Measurements from ENCODE around the gene MICAL3.

The MICAL3 gene

GRCh38 chr22:17957204-17957603 is 67.2 kb downstream of the MICAL3 start:
- H3K4me3 ChIP-seq (ENCODE audit: low read depth, low read length), result no peak overlapping the region
- no CpG with 5 or more reads among the region's 7 CpGs for WGBS (ENCODE audit: extremely low coverage, insufficient coverage, insufficient read length)
- no peaks in the 10 kb centered on the region for H3K27me3 ChIP-seq (ENCODE audit: insufficient read depth, low read length)
- H4K91ac ChIP-seq (ENCODE audit: low read depth, low read length), result no peak overlapping the region
- no peak overlapping the region for H3K4me2 ChIP-seq (ENCODE audit: low read length)
- no peak overlapping the region for H3K18ac ChIP-seq (ENCODE audit: low read length)
- no peak overlapping the region for H4K8ac ChIP-seq (ENCODE audit: low read depth, low read length)
- no peak overlapping the region for H2AFZ ChIP-seq (ENCODE audit: insufficient read depth, low read length, poor library complexity)
- no peak overlapping the region for H4K12ac ChIP-seq (ENCODE audit: low read depth, low read length)
- H2BK12ac ChIP-seq (ENCODE audit: low read length), result no peak overlapping the region
- no peak overlapping the region for H3K27ac ChIP-seq (ENCODE audit: low read depth, low read length)
- H3K23ac ChIP-seq (ENCODE audit: low read length), result no peak overlapping the region
- no peak overlapping the region for H2BK120ac ChIP-seq (ENCODE audit: insufficient read depth, low read length, poor library complexity)
- peaks cover 1% of the 10 kb centered on the region for H3K79me2 ChIP-seq (ENCODE audit: control insufficient read depth, insufficient read depth, low read length, poor library complexity)
- no peaks in the 10 kb centered on the region for H3K9me3 ChIP-seq (ENCODE audit: insufficient read depth, low read depth, low read length)
- H2AK5ac ChIP-seq (ENCODE audit: low read length), result no peak overlapping the region
- DNase-seq, result no peak
- no peak overlapping the region for H3K14ac ChIP-seq (ENCODE audit: low read length)
- H3K79me1 ChIP-seq (ENCODE audit: low read length), result no peaks in the 10 kb centered on the region
- no peaks in the 10 kb centered on the region for H3K36me3 ChIP-seq (ENCODE audit: control insufficient read depth in 1 of 2, insufficient read depth in 2 of 2, low read length in 2 of 2)
- no peak overlapping the region for H2BK5ac ChIP-seq (ENCODE audit: low read depth, low read length, poor library complexity)
- no peaks in the 10 kb centered on the region for H3K4me1 ChIP-seq (ENCODE audit: control insufficient read depth in 1 of 2, insufficient read depth in 2 of 2, low read length in 2 of 2)
- H3K4ac ChIP-seq (ENCODE audit: low read depth, low read length), result no peak overlapping the region
- no peak overlapping the region for H3K9ac ChIP-seq (ENCODE audit: low read length)

DNA sequence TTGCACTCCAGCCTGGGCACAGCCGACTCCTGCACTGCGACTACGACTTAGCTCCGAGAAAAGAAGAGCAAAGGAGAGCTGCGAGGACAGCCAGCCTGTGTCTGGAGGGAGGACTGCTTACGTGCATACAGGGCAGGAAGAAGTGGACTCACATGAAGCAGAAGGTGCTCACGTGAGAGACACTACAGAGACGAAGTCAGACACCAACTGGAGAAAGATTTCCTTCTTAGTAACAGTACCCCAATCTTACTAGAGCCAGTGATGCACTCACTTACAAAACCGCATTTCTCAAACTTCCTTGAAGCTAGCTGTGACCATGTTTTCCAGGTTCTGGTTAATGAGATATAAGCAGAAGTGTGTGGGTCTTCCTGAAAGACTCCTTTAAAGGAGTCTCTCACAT is 67.7 kb downstream of the MICAL3 start:
- Histone ChIP-seq H3K79me2 (ENCODE audit: control insufficient read depth, insufficient read depth, low read length, poor library complexity) (no peaks in the 10 kb centered on the region), H3K4me2 (ENCODE audit: low read length) (no peak overlapping the region), H3K14ac (ENCODE audit: low read length) (no peak overlapping the region), H4K12ac (ENCODE audit: low read depth, low read length) (no peak overlapping the region), H3K23ac (ENCODE audit: low read length) (no peak overlapping the region), H3K27ac (ENCODE audit: low read depth, low read length) (no peak overlapping the region), H2BK120ac (ENCODE audit: insufficient read depth, low read length, poor library complexity) (no peak overlapping the region), H3K36me3 (ENCODE audit: control insufficient read depth in 1 of 2, insufficient read depth in 2 of 2, low read length in 2 of 2) (no peaks in the 10 kb centered on the region), H3K79me1 (ENCODE audit: low read length) (no peaks in the 10 kb centered on the region), H2BK5ac (ENCODE audit: low read depth, low read length, poor library complexity) (no peak overlapping the region), H3K4ac (ENCODE audit: low read depth, low read length) (no peak overlapping the region), H4K8ac (ENCODE audit: low read depth, low read length) (no peak overlapping the region), H3K9ac (ENCODE audit: low read length) (no peak overlapping the region), H3K9me3 (ENCODE audit: insufficient read depth, low read depth, low read length) (no peaks in the 10 kb centered on the region), H3K18ac (ENCODE audit: low read length) (no peak overlapping the region), H3K27me3 (ENCODE audit: insufficient read depth, low read length) (no peaks in the 10 kb centered on the region), H2BK12ac (ENCODE audit: low read length) (no peak overlapping the region), H3K4me3 (ENCODE audit: low read depth, low read length) (no peak overlapping the region), H4K91ac (ENCODE audit: low read depth, low read length) (no peak overlapping the region), H3K4me1 (ENCODE audit: control insufficient read depth in 1 of 2, insufficient read depth in 2 of 2, low read length in 2 of 2) (no peaks in the 10 kb centered on the region), H2AFZ (ENCODE audit: insufficient read depth, low read length, poor library complexity) (no peak overlapping the region), H2AK5ac (ENCODE audit: low read length) (no peak overlapping the region)
- no peak for DNase-seq
- WGBS (ENCODE audit: extremely low coverage, insufficient coverage, insufficient read length), result no CpG with 5 or more reads among the region's 9 CpGs

GRCh38 chr22:17955590-17956379 is 68.6 kb downstream of the MICAL3 start:
- Histone ChIP-seq H3K23ac (ENCODE audit: low read length) (no peak overlapping the region), H3K4me2 (ENCODE audit: low read length) (no peak overlapping the region), H3K4me1 (ENCODE audit: control insufficient read depth in 1 of 2, insufficient read depth in 2 of 2, low read length in 2 of 2) (no peaks in the 10 kb centered on the region), H3K9me3 (ENCODE audit: insufficient read depth, low read depth, low read length) (no peaks in the 10 kb centered on the region), H4K12ac (ENCODE audit: low read depth, low read length) (no peak overlapping the region), H3K27ac (ENCODE audit: low read depth, low read length) (no peak overlapping the region), H3K4me3 (ENCODE audit: low read depth, low read length) (no peak overlapping the region), H3K79me2 (ENCODE audit: control insufficient read depth, insufficient read depth, low read length, poor library complexity) (no peaks in the 10 kb centered on the region), H2AFZ (ENCODE audit: insufficient read depth, low read length, poor library complexity) (no peak overlapping the region), H3K18ac (ENCODE audit: low read length) (no peak overlapping the region), H4K91ac (ENCODE audit: low read depth, low read length) (no peak overlapping the region), H3K14ac (ENCODE audit: low read length) (no peak overlapping the region), H3K36me3 (ENCODE audit: control insufficient read depth in 1 of 2, insufficient read depth in 2 of 2, low read length in 2 of 2) (no peaks in the 10 kb centered on the region), H3K4ac (ENCODE audit: low read depth, low read length) (no peak overlapping the region), H2BK120ac (ENCODE audit: insufficient read depth, low read length, poor library complexity) (no peak overlapping the region), H3K79me1 (ENCODE audit: low read length) (no peaks in the 10 kb centered on the region), H4K8ac (ENCODE audit: low read depth, low read length) (no peak overlapping the region), H3K9ac (ENCODE audit: low read length) (no peak overlapping the region), H2AK5ac (ENCODE audit: low read length) (no peak overlapping the region), H2BK5ac (ENCODE audit: low read depth, low read length, poor library complexity) (no peak overlapping the region), H3K27me3 (ENCODE audit: insufficient read depth, low read length) (no peaks in the 10 kb centered on the region), H2BK12ac (ENCODE audit: low read length) (no peak overlapping the region)
- no peak for DNase-seq
- WGBS (ENCODE audit: extremely low coverage, insufficient coverage, insufficient read length), result 100% methylated on average over 1 of the region's 8 CpGs

DNA sequence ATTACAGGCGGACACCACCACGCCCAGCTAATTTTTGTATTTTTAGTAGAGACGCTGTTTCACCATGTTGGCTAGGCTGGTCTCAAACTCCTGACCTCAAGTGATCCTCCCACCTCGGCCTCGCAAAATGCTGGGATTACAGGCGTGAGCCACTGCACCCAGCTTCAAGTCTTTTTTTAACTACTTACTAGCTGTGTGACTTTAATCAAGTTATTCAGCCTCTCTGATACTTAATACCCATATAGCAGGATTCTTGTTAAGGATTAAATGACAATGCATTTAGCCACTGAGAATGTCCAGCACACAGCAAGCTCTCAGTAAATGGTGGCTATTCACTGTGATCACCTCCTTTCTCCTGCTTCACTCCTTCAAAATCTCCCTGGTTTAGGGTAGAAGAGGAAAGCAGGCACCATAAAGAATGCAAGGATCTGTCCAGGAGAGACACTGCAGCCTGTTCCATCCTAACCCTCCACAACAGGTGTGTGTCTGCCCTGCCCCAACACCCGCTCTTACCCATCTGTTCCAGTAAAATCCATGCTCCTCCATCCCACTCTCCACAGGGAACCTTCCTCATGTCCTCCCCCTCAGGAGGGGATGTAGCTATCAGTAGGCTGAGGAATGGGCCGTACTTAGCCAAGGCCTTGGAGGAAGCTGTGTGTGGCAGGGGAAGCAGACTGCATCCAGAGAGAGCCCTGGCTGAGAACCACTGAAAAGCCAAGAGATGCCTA is 69.3 kb downstream of the MICAL3 start:
- DNase-seq, result no peak
- no CpG with 5 or more reads among the region's 8 CpGs for WGBS (ENCODE audit: extremely low coverage, insufficient coverage, insufficient read length)
- no peak overlapping the region for H4K8ac ChIP-seq (ENCODE audit: low read depth, low read length)

More for the DNA sequence above, 69.3 kb downstream of the MICAL3 start:
- Histone ChIP-seq H3K23ac (ENCODE audit: low read length) (no peak overlapping the region), H3K4ac (ENCODE audit: low read depth, low read length) (no peak overlapping the region), H4K91ac (ENCODE audit: low read depth, low read length) (no peak overlapping the region), H3K4me3 (ENCODE audit: low read depth, low read length) (no peak overlapping the region), H3K27me3 (ENCODE audit: insufficient read depth, low read length) (no peaks in the 10 kb centered on the region), H3K79me1 (ENCODE audit: low read length) (no peaks in the 10 kb centered on the region), H2BK120ac (ENCODE audit: insufficient read depth, low read length, poor library complexity) (no peak overlapping the region), H3K9me3 (ENCODE audit: insufficient read depth, low read depth, low read length) (no peaks in the 10 kb centered on the region), H3K4me1 (ENCODE audit: control insufficient read depth in 1 of 2, insufficient read depth in 2 of 2, low read length in 2 of 2) (no peaks in the 10 kb centered on the region), H3K14ac (ENCODE audit: low read length) (no peak overlapping the region), H3K79me2 (ENCODE audit: control insufficient read depth, insufficient read depth, low read length, poor library complexity) (no peaks in the 10 kb centered on the region), H4K12ac (ENCODE audit: low read depth, low read length) (no peak overlapping the region), H3K18ac (ENCODE audit: low read length) (no peak overlapping the region), H2AFZ (ENCODE audit: insufficient read depth, low read length, poor library complexity) (no peak overlapping the region), H2AK5ac (ENCODE audit: low read length) (no peak overlapping the region), H2BK5ac (ENCODE audit: low read depth, low read length, poor library complexity) (no peak overlapping the region), H3K27ac (ENCODE audit: low read depth, low read length) (no peak overlapping the region), H3K4me2 (ENCODE audit: low read length) (no peak overlapping the region), H3K36me3 (ENCODE audit: control insufficient read depth in 1 of 2, insufficient read depth in 2 of 2, low read length in 2 of 2) (no peaks in the 10 kb centered on the region), H3K9ac (ENCODE audit: low read length) (no peak overlapping the region), H2BK12ac (ENCODE audit: low read length) (no peak overlapping the region)
